Stomach (tissue), 9 donors: ENCODE results near the gene KIF6. TPM values are rescaled to one million over a fixed set of nuclear protein-coding genes. Genes with fewer than 3 reads are reported as not detected.
A peak's percentile ranks its signal among the peaks of the same experiment; 100 is the strongest.

Source experiments
- DNase-seq, 2 donors: peaks; one replicate each; pipeline versions ENCODE4 v3.0.0 to v3.0.0-alpha.2; 2013 to 2019
- H3K27ac ChIP-seq, 5 donors: fragments of 200-600 bp in 4 of 5; sonication (generic) in 4 of 5; one replicate each; pipeline ENCODE4 v1.5.1; 2013 to 2019; ENCODE audit warnings: mild to moderate bottlenecking in 1 of 5, moderate library complexity in 1 of 5
- H3K27me3 ChIP-seq, 3 donors: fragments of 200-600 bp; sonication (generic); one replicate each; pipeline ENCODE4 v1.5.1; 2017 to 2019; ENCODE audit warnings: mixed run types in 1 of 3
- H3K36me3 ChIP-seq, 4 donors: fragments of 200-600 bp; sonication (generic); 1 replicate in 3 of 4; 2 replicates in 1 of 4; pipeline ENCODE4 v1.5.1; 2016 to 2019
- H3K4me1 ChIP-seq, 4 donors: fragments of 200-600 bp; sonication (generic); one replicate each; pipeline ENCODE4 v1.5.1; 2016 to 2019
- H3K4me3 ChIP-seq, 4 donors: fragments of 200-600 bp; sonication (generic) in 3 of 4; one replicate each; pipeline ENCODE4 v1.5.1; 2016 to 2019; ENCODE audit warnings: mild to moderate bottlenecking in 1 of 4
- H3K9me3 ChIP-seq, 4 donors: fragments of 200-600 bp; sonication (generic); one replicate each; pipeline ENCODE4 v1.5.1; 2016 to 2019
- CTCF ChIP-seq, 7 experiments: fragments of 450-650 bp in 4 of 7; fragments of 200-600 bp in 3 of 7; sonication (generic) in 3 of 7; IDR thresholded peaks; one replicate each; pipeline ENCODE4 v1.5.1; 2016 to 2019; ENCODE audit warnings: antibody characterized with exemption in 7 of 7, control low read depth in 2 of 7, mild to moderate bottlenecking in 1 of 7
- EP300 ChIP-seq: sonication (generic); formaldehyde crosslinking; IDR thresholded peaks from one replicate; pipeline ENCODE4 v1.6.1; 2017; ENCODE audit warnings: antibody characterized with exemption
- POLR2A ChIP-seq, 4 donors: fragments of 450-650 bp; IDR thresholded peaks; one replicate each; pipeline ENCODE4 v1.6.1; 2016; ENCODE audit warnings: antibody characterized with exemption in 4 of 4, control low read depth in 2 of 4, mild to moderate bottlenecking in 1 of 4, moderate library complexity in 1 of 4
- POLR2AphosphoS5 ChIP-seq, 3 donors: sonication (generic); formaldehyde crosslinking; IDR thresholded peaks; one replicate each; pipeline ENCODE4 v1.6.1; 2016; ENCODE audit warnings: antibody characterized with exemption in 3 of 3
- WGBS, 5 donors: extraction: QIAGEN DNeasy Blood & Tissue Kit in 3 of 5; methylation state at CpG; one replicate each; pipeline versions ENCODE4 v1.1.5 to v1.1.7; 2013 to 2018; 5-methylcytosine and 5-hydroxymethylcytosine counted together
- intact Hi-C: fragments of 100-400 bp; cut with DNase I; formaldehyde crosslinking; loops from one replicate; pipeline ENCODE4 v1.15.1; 2023; ENCODE audit warnings: low total_unique reads
- polyA plus RNA-seq, 3 donors: library from polyadenylated mRNA; stranded (reverse); fragments of 200-250 nt; gene quantifications; one replicate each; pipeline ENCODE4 v1.2.3, GENCODE V29; 2013
- total RNA-seq, 5 donors: library from RNA; depleted of rRNA; stranded (reverse); fragments of >200 nt; gene quantifications; one replicate each; pipeline versions ENCODE4 v1.1.0 to v1.2.3, GENCODE V29; 2014 to 2016
- donor health status: healthy with polysubstance abuse.
- donor health status: Bipolar disorder and iron deficiency.
- donor health status: healthy.

The KIF6 gene
- total and polyA plus RNA-seq, 8 donors, result 0.25 to 9.8 (median 0.37) TPM; not detected in 3

- Histone ChIP-seq H3K4me3 (no peak overlapping the region), H3K36me3 (no peaks in the 10 kb centered on the region), H3K27ac (peak overlapping the region in 3 of 5 donors; percentile 27 to 78 (median 58)), H3K27me3 (no peaks in the 10 kb centered on the region), H3K9me3 (no peaks in the 10 kb centered on the region), H3K4me1 (peaks cover 0 to 27% (median 2%) of the 10 kb centered on the region in 4 donors)
- intact Hi-C loops, result no loop called here
- peak; percentile 49 to 71 for DNase-seq
- peak in 2 of 3 donors; percentile 20 to 57 for TF ChIP-seq POLR2AphosphoS5 (IDR thresholded peaks at IDR 0.05)
- no peak for TF ChIP-seq CTCF (IDR thresholded peaks at IDR 0.05)
- peak; percentile 20 for TF ChIP-seq EP300
- WGBS, 5 donors, result 62 to 67% (median 63%) methylated on average over 15 of the region's 15 CpGs
These were observed 304.6 kb downstream of the KIF6 start for GRCh38 chr6:39420300-39421265.

- no peaks in the 10 kb centered on the region for H3K27me3 ChIP-seq
- 69 to 89% (median 82%) methylated on average over 3 of the region's 3 CpGs for WGBS, 5 donors
- H3K4me1 ChIP-seq, result peaks cover 0 to 27% (median 0%) of the 10 kb centered on the region in 4 donors
- H3K9me3 ChIP-seq, result no peaks in the 10 kb centered on the region
- H3K36me3 ChIP-seq, result no peaks in the 10 kb centered on the region
- peak overlapping the region in 2 of 5 donors; percentile 1 to 78 for H3K27ac ChIP-seq
- intact Hi-C loops, result no loop called here
- no peak for DNase-seq
- no peak overlapping the region for H3K4me3 ChIP-seq
- no peak for TF ChIP-seq POLR2A (IDR thresholded peaks at IDR 0.05)
- no peak for TF ChIP-seq CTCF (IDR thresholded peaks at IDR 0.05)
- TF ChIP-seq POLR2AphosphoS5 (IDR thresholded peaks at IDR 0.05), result no peak
- no peak for TF ChIP-seq EP300
These were observed 305.6 kb downstream of the KIF6 start for GRCh38 chr6:39419607-39420006.

- no peak for TF ChIP-seq EP300
- TF ChIP-seq CTCF (IDR thresholded peaks at IDR 0.05), result no peak
- no peak for TF ChIP-seq POLR2A (IDR thresholded peaks at IDR 0.05)
- TF ChIP-seq POLR2AphosphoS5 (IDR thresholded peaks at IDR 0.05), result no peak
- Histone ChIP-seq H3K36me3 (no peaks in the 10 kb centered on the region), H3K27me3 (no peaks in the 10 kb centered on the region), H3K9me3 (no peaks in the 10 kb centered on the region), H3K4me3 (no peak overlapping the region), H3K4me1 (peaks cover 0 to 26% (median 0%) of the 10 kb centered on the region in 4 donors), H3K27ac (peak overlapping the region in 2 of 5 donors; percentile 13 to 80)
- DNase-seq, result no peak
- intact Hi-C loops, result no loop called here
- 65 to 74% (median 69%) methylated on average over 2 of the region's 2 CpGs for WGBS, 5 donors
These were observed 307.8 kb downstream of the KIF6 start for GRCh38 chr6:39417440-39417839.

GRCh38 chr6:39416728-39417127 lies 308.5 kb downstream of the KIF6 start:
- Histone ChIP-seq H3K4me3 (no peak overlapping the region), H3K27me3 (no peaks in the 10 kb centered on the region), H3K4me1 (peaks cover 0 to 19% (median 0%) of the 10 kb centered on the region in 4 donors), H3K9me3 (no peaks in the 10 kb centered on the region), H3K36me3 (no peaks in the 10 kb centered on the region), H3K27ac (peak overlapping the region in 1 of 5 donors; percentile 80)
- WGBS, 5 donors, result 20 to 61% (median 41%) methylated on average over 4 of the region's 4 CpGs
- TF ChIP-seq EP300, result no peak
- TF ChIP-seq POLR2A (IDR thresholded peaks at IDR 0.05), result no peak
- no peak for TF ChIP-seq POLR2AphosphoS5 (IDR thresholded peaks at IDR 0.05)
- no peak for TF ChIP-seq CTCF (IDR thresholded peaks at IDR 0.05)
- intact Hi-C loops, result no loop called here
- no peak for DNase-seq
